Measurements from ENCODE around the gene CD40. TPM values are rescaled to one million over a fixed set of nuclear protein-coding genes. Genes with fewer than 3 reads are reported as not detected.

CD40 gene
- polyA plus RNA-seq, 2 of the 4 experiments (the other 2 are of a cell fraction): 4.9 to 5.2 TPM

- POLR2A ChIA-PET: no interaction called here
- TF ChIP-seq FOSB (CRISPR knock-in tag; IDR thresholded peaks at IDR 0.05) (no peak), CHD4 (IDR thresholded peaks at IDR 0.05; ENCODE audit: borderline replicate concordance) (no peak), RAD21 (conservative IDR thresholded peaks at IDR 0.05 in 1 of 2, IDR thresholded peaks at IDR 0.05 in 1 of 2) (no peak), RNF2 (IDR thresholded peaks at IDR 0.05; ENCODE audit: borderline replicate concordance, low read depth) (no peak), EHF (CRISPR knock-in tag; IDR thresholded peaks at IDR 0.05) (no peak), ATOH8 (CRISPR knock-in tag; IDR thresholded peaks at IDR 0.05; ENCODE audit: low read depth) (no peak), MAZ (IDR thresholded peaks at IDR 0.05; ENCODE audit: borderline replicate concordance, low read depth, low read length) (no peak), TFCP2L1 (CRISPR knock-in tag; IDR thresholded peaks at IDR 0.05) (no peak), PHF8 (IDR thresholded peaks at IDR 0.05; ENCODE audit: borderline replicate concordance, low read depth) (no peak), PBX3 (IDR thresholded peaks at IDR 0.05) (no peak), FOXS1 (CRISPR knock-in tag; IDR thresholded peaks at IDR 0.05) (no peak), ZFP36 (IDR thresholded peaks at IDR 0.05; ENCODE audit: borderline replicate concordance, partially characterized antibody) (no peak), JUNB (IDR thresholded peaks at IDR 0.05) (no peak), MAFK (IDR thresholded peaks at IDR 0.05; ENCODE audit: partially characterized antibody) (no peak), KDM1A (IDR thresholded peaks at IDR 0.05; ENCODE audit: low read depth) (no peak)
- TF ChIP-seq, protein P1, sequence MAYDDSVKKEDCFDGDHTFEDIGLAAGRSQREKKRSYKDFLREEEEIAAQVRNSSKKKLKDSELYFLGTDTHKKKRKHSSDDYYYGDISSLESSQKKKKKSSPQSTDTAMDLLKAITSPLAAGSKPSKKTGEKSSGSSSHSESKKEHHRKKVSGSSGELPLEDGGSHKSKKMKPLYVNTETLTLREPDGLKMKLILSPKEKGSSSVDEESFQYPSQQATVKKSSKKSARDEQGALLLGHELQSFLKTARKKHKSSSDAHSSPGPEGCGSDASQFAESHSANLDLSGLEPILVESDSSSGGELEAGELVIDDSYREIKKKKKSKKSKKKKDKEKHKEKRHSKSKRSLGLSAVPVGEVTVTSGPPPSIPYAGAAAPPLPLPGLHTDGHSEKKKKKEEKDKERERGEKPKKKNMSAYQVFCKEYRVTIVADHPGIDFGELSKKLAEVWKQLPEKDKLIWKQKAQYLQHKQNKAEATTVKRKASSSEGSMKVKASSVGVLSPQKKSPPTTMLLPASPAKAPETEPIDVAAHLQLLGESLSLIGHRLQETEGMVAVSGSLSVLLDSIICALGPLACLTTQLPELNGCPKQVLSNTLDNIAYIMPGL (CRISPR knock-in tag; IDR thresholded peaks at IDR 0.05; ENCODE audit: borderline replicate concordance): no peak
- ATAC-seq (no peak), FAIRE-seq (no peak), DNase-seq (ENCODE audit: low read depth in 1 of 2, low spot score in 1 of 2) (no peak)
- peaks cover 32% of the 10 kb centered on the region; the same call in 2 of the 3 replicates for H3K9me3 ChIP-seq
- H3K4me1 ChIP-seq: no peaks in the 10 kb centered on the region
- no peak overlapping the region for H3K4me2 ChIP-seq
- WGBS (ENCODE audit: missing lambda C conversion rate): 61% methylated on average over 3 of the region's 3 CpGs
- H3K27ac ChIP-seq: no peak overlapping the region
- CTCF ChIA-PET: interaction anchor here (0.9 to 1.6 kb wide), 5 partner anchors 18 to 330 kb away, joined by 3 to 4 read pairs (median 3); no protein-coding TSS in a partner anchor
- H3K4me3 ChIP-seq: no peak overlapping the region
These were observed 16.2 kb upstream of the CD40 start for GRCh38 chr20:46101957-46102356.

- POLR2A ChIA-PET: no interaction called here
- FAIRE-seq (no peak), ATAC-seq (no peak), DNase-seq (ENCODE audit: low read depth in 1 of 2, low spot score in 1 of 2) (no peak)
- peaks cover 32% of the 10 kb centered on the region; the same call in 2 of the 3 replicates for H3K9me3 ChIP-seq
- WGBS (ENCODE audit: missing lambda C conversion rate): 0% methylated on average over 3 of the region's 3 CpGs
- no peak overlapping the region for H3K27ac ChIP-seq
- H3K4me1 ChIP-seq: no peaks in the 10 kb centered on the region
- CTCF ChIA-PET: interaction anchor here (0.9 to 1.6 kb wide), 3 partner anchors 29 to 331 kb away, joined by 3 to 4 read pairs (median 3); no protein-coding TSS in a partner anchor
- no peak overlapping the region for H3K4me3 ChIP-seq
- no peak for TF ChIP-seq EHMT2 (IDR thresholded peaks at IDR 0.05; ENCODE audit: low read depth)
- TF ChIP-seq MYC (IDR thresholded peaks at IDR 0.05; ENCODE audit: borderline replicate concordance, low read length): no peak
- no peak for TF ChIP-seq HEYL (CRISPR knock-in tag; IDR thresholded peaks at IDR 0.05)
- no peak for TF ChIP-seq FOSL2 (IDR thresholded peaks at IDR 0.05)
- TF ChIP-seq FOSL2 (CRISPR knock-in tag; IDR thresholded peaks at IDR 0.05): no peak
- TF ChIP-seq HOXA7 (CRISPR knock-in tag; IDR thresholded peaks at IDR 0.05): no peak
- TF ChIP-seq SMC3 (IDR thresholded peaks at IDR 0.05): no peak
- no peak for TF ChIP-seq MAX (IDR thresholded peaks at IDR 0.05)
- TF ChIP-seq BHLHE40 (IDR thresholded peaks at IDR 0.05; ENCODE audit: low read depth, low read length): no peak
- no peak overlapping the region for H3K4me2 ChIP-seq
These were observed 15.2 kb upstream of the CD40 start for GRCh38 chr20:46102940-46103339.

Data from A549 (cell line).